H1 (cell line): ENCODE data around the gene CHD1. TPM values are rescaled to one million over a fixed set of nuclear protein-coding genes. Genes with fewer than 3 reads are reported as not detected.

Experiments used
- EGR1 ChIP-seq: IDR thresholded peaks from 2 replicates; pipeline ENCODE4 v1.6.1; 2011; ENCODE audit warnings: low read depth, low read length, borderline replicate concordance
- TAF7 ChIP-seq: optimal IDR thresholded peaks from 2 replicates; pipeline ENCODE3; 2011; ENCODE audit warnings: low read depth, mild to moderate bottlenecking, inconsistent platforms, low read length, moderate library complexity, borderline replicate concordance
- YY1 ChIP-seq: IDR thresholded peaks from 2 replicates; pipeline ENCODE4 v1.6.1; 2011; ENCODE audit warnings: low read depth, mild to moderate bottlenecking, low read length
- polyA plus RNA-seq, 7 experiments: library from polyadenylated mRNA; depleted of rRNA in 3 of 7; stranded (reverse) in 5 of 7; unstranded in 2 of 7; fragments of >200 nt in 5 of 7; fragments of 200-250 nt in 2 of 7; gene quantifications; 1 replicate in 5 of 7; 2 replicates in 1 of 7; 4 replicates in 1 of 7; pipeline versions ENCODE4 v1.2.1 to v1.2.3, GENCODE V29; 2011 to 2013; ENCODE audit warnings: missing spikeins in 2 of 7, mixed read lengths in 2 of 7
- total RNA-seq: library from RNA; stranded (reverse); fragmentation: NEBNext Ultra II Directional; extraction: Animal tissue kit (Norgen Biotek cat#: 25700); gene quantifications from 2 replicates; pipeline ENCODE4 v1.2.1, GENCODE V29; 2021

Gene CHD1
- total and polyA plus RNA-seq, 2 of the 8 experiments (the other 6 are each of a cell fraction or from before 2014, with no cell fraction given), result 15.6 to 53.0 TPM

DNA sequence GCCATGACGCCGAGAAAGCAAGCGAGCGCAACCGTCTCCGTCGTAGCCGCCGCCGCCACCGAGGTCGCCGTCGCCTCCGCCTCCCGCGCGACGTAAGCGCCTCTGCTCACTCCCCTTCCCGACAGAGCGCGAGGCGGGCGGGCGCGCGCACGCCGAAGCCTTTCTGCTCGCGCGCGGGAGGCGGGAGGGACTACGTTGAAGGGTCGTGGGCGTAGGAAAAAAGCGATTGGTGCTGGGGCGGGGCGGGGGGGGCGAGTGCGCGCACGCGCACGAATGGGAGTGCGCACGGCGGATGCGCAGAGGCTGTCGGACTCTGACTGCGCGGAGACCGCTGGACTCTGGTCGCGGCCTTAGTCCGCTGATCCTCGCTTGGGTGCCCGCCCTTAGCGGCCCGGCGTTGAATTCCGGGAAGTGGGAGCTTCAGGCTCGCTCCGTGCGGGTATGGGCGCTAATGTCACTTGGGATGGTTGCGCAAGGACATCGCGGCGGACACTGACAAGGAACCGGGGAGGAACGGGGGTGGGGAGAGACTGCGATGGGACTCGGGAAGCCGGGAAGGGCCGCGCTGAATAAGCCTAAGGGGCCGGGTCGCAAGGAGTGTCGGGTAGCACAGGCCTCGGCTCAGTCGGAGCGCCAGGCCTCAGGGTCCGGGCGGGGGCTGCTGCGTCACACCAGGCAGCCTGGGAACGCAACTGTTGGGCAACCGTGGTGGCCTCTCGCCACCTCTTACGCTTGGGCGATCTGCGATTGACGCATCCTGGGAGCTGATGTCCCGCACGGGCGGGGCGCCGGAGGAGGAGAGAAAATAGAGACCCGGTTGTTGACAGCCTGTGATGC is at the start of gene CHD1 (continued):
- TF ChIP-seq EGR1 (peak; percentile 78), YY1 (peak; percentile 88), TAF7 (peak; percentile 76)
